Measurements from ENCODE around the gene MAP1LC3B. TPM values are rescaled to one million over a fixed set of nuclear protein-coding genes. Genes with fewer than 3 reads are reported as not detected.
"Not testable (repeated sequence)": the region's sequence is repeated elsewhere in the genome, so short reads cannot be mapped to it uniquely, and the experiment has no call there.

The MAP1LC3B gene
- total and polyA plus RNA-seq, 8 donors, result 47.7 to 75.9 (median 52.5) TPM

DNA sequence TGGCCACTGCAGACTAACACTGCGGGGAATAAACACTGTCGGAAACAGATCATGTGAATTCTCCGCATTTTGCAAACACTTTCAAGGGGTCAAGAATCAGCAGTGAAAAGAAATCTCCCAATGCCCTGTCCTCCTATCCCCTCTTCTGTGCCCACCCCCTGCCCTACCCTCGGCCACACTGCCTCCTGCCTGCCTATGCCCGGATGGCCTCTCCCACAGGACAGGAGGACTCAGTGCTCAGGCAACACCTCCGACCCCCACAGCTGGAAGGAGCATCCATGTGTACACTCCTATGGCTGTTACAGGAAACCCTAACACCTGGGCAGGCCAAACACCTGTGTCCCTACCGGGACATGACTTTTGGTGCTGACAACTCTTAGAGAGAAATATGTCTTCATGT, 33.0 kb upstream of the MAP1LC3B start:
- DNase-seq (peak in 1 of 4 donors; percentile 62), ATAC-seq (no peak)
- no peaks in the 10 kb centered on the region for H3K27me3 ChIP-seq
- no peaks in the 10 kb centered on the region for H3K9me3 ChIP-seq
- peaks cover 0 to 4% of the 10 kb centered on the region in 2 donors for H3K4me1 ChIP-seq
- intact Hi-C loops (cut with DNase I), result no loop called here
- H3K4me3 ChIP-seq, result no peak overlapping the region
- no peak overlapping the region for H3K27ac ChIP-seq
- TF ChIP-seq, protein P1, sequence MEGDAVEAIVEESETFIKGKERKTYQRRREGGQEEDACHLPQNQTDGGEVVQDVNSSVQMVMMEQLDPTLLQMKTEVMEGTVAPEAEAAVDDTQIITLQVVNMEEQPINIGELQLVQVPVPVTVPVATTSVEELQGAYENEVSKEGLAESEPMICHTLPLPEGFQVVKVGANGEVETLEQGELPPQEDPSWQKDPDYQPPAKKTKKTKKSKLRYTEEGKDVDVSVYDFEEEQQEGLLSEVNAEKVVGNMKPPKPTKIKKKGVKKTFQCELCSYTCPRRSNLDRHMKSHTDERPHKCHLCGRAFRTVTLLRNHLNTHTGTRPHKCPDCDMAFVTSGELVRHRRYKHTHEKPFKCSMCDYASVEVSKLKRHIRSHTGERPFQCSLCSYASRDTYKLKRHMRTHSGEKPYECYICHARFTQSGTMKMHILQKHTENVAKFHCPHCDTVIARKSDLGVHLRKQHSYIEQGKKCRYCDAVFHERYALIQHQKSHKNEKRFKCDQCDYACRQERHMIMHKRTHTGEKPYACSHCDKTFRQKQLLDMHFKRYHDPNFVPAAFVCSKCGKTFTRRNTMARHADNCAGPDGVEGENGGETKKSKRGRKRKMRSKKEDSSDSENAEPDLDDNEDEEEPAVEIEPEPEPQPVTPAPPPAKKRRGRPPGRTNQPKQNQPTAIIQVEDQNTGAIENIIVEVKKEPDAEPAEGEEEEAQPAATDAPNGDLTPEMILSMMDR (IDR thresholded peaks at IDR 0.05), result no peak
- H3K36me3 ChIP-seq, result peaks cover 0 to 43% of the 10 kb centered on the region in 2 donors

DNA sequence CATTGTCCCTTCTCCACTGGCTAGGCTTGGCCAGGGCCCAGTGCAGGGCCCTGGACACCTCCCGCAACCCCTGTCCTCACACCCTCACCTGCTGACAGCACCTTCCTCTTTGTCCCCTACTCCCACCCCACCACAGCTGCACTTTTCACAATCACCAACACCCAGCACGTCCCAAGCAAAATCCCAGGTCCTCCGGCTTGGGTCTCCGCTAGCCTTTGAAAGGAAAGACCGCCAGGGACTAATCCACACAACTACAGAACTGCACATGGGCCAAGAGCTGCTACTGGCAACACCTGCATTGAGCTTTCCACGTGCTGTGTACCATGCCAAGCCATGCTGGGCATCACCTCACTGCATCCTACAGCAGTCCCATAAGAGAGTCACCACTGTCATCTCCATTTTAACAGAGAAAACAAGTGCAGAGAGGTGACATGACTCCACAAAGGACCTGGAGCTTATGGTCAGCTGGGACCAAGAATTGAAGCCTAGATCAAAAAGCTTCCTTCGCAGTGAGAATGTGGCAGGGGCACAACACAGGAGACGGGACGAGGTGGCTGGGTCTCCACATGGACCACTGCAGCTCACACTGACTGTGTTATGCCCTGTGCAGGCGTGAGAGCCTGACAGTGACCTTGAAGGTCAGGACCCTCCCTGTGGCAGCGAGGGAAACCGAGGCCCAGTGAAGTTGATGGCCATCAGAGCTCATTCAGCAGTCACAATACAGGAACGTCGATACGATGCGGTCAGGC, 31.1 kb upstream of the MAP1LC3B start:
- peaks cover 0 to 44% of the 10 kb centered on the region in 2 donors for H3K36me3 ChIP-seq
- H3K27ac ChIP-seq, result no peak overlapping the region
- no peaks in the 10 kb centered on the region for H3K27me3 ChIP-seq
- H3K4me3 ChIP-seq, result no peak overlapping the region
- intact Hi-C loops (cut with DNase I), result no loop called here
- peaks cover 4 to 10% of the 10 kb centered on the region in 2 donors for H3K4me1 ChIP-seq
- TF ChIP-seq, protein P1 (IDR thresholded peaks at IDR 0.05), result no peak
- DNase-seq, result peak in 1 of 4 donors; percentile 35
- no peaks in the 10 kb centered on the region for H3K9me3 ChIP-seq
- no peak for ATAC-seq

DNA sequence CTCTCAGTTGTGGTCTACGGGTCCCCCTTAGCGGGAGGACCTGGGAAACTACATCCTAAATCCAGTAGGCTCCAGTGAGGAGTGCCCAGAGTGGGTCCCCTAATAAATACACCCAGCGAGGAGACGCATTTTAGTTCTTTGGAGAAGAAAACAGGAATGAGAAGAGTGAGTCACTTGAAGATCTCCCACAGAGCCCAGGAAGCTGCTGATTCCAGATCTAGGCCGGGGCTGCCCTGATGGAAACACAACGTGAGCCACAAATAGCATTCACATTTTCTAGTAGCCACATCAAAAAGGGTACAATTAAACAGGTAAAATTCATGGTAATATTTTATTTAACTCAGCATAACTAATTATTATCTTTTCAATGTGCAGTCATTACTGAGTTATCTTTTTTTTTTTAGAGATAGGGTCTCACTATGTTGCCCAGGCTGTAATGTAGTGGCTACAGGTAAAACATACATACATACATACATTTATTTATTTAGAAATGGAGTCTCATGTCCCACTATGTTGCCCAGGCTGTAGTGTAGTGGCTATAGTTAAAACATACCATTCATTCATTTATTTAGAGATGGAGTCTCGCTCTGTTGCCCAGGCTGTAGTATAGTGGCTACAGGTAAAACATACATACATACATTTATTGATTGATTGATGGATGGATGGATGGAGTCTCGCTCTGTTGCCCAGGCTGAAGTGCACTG, 30.1 kb upstream of the MAP1LC3B start:
- Histone ChIP-seq H3K36me3 (peaks cover 0 to 45% of the 10 kb centered on the region in 2 donors), H3K4me1 (peaks cover 4 to 10% of the 10 kb centered on the region in 2 donors), H3K27ac (no peak overlapping the region), H3K4me3 (no peak overlapping the region), H3K9me3 (no peaks in the 10 kb centered on the region), H3K27me3 (no peaks in the 10 kb centered on the region)
- TF ChIP-seq, protein P1 (IDR thresholded peaks at IDR 0.05), result no peak
- ATAC-seq (no peak), DNase-seq (no peak)
- intact Hi-C loops (cut with DNase I), result no loop called here

DNA sequence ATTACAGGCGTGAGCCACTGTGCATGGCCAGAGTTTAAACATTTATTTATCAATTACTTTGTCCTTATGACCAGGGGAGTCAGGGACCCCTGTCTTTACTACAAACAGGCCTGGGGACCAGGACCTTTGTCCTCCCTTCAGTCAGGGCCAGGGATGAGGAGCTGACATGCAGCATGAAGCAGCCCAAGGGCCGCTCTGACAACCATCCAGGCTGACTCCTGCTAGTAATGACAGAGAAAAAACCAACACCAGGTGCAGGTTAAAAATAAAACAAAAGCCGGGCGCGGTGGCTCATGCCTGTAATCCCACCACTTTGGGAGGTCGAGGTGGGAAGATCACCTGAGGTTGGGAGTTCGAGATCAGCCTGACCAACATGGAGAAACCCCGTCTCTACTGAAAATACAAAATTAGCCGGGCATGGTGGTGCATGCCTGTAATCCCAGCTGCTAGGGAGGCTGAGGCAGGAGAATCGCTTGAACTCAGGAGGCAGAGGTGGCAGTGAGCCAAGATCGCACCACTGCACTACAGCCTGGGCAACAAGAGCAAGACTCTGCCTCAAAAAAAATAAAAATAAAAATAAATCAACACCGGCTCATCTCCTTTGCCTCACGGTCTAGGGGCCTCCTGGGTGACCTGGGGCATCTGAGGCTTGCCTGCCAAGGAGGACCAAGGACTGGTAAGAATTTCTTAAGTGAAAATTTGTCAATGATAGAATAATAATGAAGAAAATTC, 29.1 kb upstream of the MAP1LC3B start:
- DNase-seq, result peak in 1 of 4 donors; percentile 26
- H3K4me1 ChIP-seq; intact Hi-C loops (cut with DNase I); ATAC-seq; H3K27me3 ChIP-seq; H3K4me3 ChIP-seq; H3K27ac ChIP-seq; H3K9me3 ChIP-seq: not testable (repeated sequence)
- peaks cover 0 to 44% of the 10 kb centered on the region in 2 donors for H3K36me3 ChIP-seq

DNA sequence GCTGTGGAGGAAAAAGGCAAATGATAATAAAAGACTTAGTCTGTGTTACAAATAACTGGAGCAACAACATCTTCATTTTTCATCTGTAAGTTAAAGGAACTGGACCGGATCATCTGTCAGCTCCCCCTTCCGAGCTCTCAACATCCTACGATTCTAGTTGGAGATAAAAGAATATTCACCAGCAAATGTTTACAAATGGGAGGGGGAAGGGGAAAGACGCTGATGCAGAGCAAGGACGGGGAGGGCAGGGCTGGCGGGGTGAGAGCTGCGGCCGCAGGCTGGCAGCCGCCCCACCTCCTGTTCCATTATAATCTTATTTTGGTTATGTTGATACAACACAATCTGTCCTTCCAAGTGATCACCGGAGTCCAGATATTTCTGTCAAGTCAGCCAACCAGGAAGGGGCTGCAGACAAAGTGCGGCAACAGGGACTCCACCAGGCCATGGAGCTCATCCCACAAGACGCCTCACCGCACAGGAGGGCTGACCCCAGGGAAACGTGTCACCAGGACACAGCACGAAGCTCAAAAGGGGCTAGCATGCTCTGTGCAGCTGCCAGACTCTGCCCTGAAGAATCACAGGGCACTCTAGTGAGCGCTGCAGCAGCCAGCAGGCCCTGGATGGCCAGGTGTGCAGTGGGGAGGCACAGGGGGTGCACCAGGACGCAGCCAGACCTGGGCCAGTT, 28.2 kb upstream of the MAP1LC3B start:
- DNase-seq (peak in 3 of 4 donors; percentile 18 to 61 (median 53)), ATAC-seq (peak; percentile 42)
- H3K9me3 ChIP-seq, result no peaks in the 10 kb centered on the region
- peaks cover 4 to 18% of the 10 kb centered on the region in 2 donors for H3K4me1 ChIP-seq
- peak overlapping the region in 1 of 2 donors; percentile 67 for H3K27ac ChIP-seq
- intact Hi-C loops (cut with DNase I), result no loop called here
- H3K36me3 ChIP-seq, result peaks cover 0 to 34% of the 10 kb centered on the region in 2 donors
- H3K4me3 ChIP-seq, result no peak overlapping the region
- TF ChIP-seq, protein P1 (IDR thresholded peaks at IDR 0.05), result no peak
- no peaks in the 10 kb centered on the region for H3K27me3 ChIP-seq
